HT-29 (cell line): Measurements from ENCODE around the gene RPS6KA3. TPM values are rescaled to one million over a fixed set of nuclear protein-coding genes. Genes with fewer than 3 reads are reported as not detected.
"Not testable (repeated sequence)": the region's sequence is repeated elsewhere in the genome, so short reads cannot be mapped to it uniquely, and the experiment has no call there.

Experiments used
- DNase-seq: peaks from one replicate; pipeline ENCODE4 v3.0.0-alpha.2; 2015; ENCODE audit warnings: low spot score
- total RNA-seq: library from RNA; depleted of rRNA; stranded (reverse); fragments of >200 nt; shearing (Covaris generic); gene quantifications from 2 replicates; pipeline ENCODE4 v1.2.3, GENCODE V29; 2014

The RPS6KA3 gene
- total RNA-seq, 1 experiment from 2014 or later: 16.0 TPM

DNA sequence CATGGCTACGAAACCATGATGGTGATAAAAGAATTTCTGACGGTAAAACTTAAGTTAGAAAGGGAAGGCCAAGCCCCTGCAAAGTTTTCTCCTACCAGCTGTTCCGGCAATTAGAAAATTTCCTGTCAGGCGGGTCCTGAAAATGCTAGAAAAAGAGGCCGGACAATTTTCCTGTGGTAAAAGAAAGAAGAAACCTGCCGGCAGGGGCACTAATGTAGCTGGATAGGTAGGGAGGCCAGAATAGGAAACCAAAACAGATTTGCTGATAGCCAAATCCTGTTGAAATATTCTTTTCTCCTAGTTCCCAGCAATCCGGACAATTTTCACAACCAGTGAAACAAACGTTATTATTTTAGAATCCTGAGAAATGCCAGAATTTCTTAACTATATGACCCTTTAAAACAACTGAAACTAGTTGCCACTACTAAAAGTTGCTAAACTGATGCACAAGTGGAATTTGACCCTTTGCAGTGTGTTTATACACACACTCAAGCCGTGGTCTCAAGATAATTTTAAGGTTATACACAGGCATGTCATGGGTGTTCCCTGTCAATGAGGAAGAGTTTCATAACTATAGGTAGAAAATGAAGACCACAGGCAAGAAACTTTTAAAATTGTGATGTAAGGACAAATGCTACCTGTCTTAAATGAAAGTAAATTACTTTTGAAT lies 47.7 kb downstream of the RPS6KA3 start:
- peak; percentile 46 for DNase-seq

DNA sequence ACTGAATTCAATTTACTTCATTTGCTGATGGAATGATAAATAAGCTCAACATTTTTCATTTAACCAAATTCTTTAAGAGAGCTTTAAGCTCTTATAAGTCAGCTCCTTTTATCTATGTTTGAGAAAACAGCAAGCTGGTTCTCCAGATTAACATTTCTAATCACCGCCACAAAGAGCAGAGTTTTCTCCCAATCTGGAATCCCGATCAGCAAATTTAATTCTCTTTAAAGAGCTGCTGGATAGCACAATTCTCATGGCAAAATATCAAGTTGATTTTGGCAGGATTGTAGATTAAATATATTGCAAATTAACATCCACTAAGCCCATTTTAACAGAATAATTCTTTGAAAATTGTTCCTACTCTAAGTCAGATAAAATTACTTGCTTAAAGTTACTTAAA lies 48.8 kb downstream of the RPS6KA3 start:
- peak; percentile 5 for DNase-seq

DNA sequence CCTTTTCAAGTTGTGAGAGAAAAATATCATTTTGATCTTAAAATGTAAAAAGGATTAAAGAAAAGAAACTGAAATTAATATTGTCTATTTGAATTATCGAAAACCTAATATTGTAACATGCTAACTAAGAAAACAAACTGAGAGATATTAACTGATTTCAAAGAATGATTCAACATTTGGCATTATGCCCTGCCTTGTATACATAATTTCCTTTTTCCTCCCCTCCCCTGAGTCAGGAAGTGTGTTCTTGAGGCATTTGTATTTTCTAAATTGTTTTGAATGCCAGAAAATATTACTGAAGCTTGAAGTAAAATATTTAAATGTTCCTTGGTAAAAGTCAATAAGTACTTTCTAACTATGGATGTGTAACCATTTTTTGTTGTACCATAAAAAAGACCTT lies 49.4 kb downstream of the RPS6KA3 start:
- peak; percentile 62 for DNase-seq

DNA sequence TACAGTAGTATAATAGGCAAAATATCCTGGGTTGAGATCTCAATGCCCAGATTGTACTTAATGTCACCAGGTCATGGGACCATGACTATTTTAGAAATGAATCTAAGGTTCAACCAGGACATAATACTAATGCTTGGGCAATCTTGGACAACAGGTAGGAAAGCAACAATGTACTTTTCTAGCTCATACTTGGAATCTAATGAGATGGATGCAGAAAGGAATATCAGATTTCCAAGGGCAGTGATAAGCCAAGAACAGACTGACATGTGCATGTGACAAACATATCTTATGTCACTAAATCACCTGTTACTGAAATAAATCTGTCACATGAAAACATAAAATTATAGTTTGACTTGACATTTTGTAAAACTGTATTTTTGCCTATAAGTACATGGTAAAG lies 51.1 kb downstream of the RPS6KA3 start:
- no peak for DNase-seq

DNA sequence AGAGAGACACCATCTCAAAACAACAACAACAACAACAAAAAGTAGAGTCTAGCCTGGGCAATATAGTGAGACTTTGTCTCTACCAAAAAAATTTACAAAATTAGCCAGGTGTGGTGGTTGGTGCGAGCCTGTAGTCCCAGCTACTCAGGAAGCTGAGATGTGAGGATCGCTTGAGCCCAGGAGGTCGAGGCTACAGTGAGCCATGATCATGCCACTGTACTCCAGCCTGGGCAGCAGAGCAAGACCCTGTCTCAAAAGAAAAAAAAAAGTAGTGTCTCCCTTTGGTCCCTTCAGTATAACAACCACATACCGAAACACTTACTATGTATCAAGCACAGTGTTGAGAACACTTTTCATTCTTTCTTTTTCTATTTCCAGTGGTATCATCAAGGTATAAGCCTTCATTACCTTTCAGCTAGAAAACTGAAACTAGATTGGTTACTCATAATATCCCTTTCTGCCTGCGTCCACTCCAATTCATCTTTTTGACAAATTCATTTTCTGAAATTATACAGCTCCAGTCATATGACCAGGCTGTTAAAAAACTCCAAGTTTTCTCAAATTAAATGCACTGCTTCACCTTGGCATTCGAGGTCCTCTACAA lies 54.1 kb downstream of the RPS6KA3 start:
- DNase-seq: no peak

DNA sequence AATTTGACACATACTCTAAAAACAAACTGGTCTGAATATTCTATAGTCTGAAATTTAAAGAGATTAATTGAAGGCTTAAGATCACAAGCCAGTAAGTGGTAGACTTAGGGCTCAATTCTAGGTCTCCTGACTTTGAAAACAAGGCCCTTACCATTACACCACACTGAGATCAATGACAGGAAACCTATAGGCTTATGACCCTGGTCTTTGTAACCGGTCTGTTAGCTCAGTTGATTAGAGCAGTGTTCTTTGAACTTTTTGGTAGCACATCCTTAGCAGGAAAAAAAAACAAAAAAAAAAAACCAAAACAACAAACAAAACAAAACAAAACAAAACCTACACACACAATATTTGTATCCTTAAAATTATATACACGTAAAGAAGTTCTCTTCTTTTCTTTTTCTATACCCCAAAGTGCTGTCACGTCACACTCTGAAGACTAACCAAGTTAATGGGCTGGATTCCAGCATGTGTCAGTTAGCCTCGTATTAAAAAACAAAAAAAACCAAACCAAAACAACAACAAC lies 55.4 kb downstream of the RPS6KA3 start:
- DNase-seq: no peak

DNA sequence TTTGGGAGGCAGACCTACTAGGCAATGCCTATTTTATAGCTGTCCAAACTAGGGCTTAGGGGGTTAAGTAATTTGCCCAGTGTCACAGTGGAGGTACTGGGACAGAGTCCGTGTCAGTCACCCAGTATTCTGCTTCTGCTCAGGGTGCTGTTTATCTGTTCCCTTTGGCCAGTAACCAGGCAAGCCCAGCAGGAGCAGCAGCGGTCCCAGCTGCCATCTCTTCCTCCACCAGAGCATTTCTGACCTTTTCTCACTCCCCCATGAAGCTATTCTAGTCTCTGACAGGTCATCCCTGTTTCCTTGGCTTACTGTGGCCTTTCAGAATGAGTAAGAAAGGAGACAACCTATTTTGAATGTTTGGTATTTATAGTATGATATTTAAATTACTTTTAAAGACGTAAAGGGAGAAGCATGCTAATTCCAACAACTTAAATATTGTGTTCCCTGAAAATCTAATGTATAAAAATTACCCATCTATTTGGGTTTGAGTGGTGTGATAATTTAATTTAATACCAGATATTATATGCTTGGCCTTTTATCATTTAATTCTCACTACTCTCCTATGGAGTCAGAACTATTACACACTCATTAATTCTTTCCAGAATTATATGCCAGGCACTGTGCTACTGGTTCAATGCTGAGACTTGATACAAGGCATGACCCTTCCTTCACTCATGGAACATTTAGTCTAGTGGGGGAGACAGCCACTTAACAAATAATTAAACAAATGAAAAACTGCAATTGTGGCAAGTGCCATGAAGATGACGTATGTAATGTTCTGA lies 60.6 kb downstream of the RPS6KA3 start:
- no peak for DNase-seq

DNA sequence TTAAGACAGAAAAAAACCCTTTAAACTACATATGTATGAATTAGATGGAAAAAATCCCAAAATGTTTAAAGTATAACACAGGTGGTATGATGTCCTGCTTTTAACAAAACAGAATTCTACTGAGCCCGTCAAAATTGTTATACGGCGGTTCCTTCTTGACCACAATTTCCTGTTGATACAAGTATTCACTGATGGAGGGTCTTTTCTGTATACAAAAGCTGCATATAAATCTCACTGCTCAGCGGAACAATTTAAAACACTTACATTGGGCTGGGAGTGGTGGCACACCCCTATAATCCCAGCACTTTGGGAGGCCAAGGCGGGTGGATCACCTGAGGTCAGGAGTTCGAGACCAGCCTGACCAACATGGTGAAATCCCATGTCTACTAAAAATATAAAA lies 62.4 kb downstream of the RPS6KA3 start:
- no peak for DNase-seq

DNA sequence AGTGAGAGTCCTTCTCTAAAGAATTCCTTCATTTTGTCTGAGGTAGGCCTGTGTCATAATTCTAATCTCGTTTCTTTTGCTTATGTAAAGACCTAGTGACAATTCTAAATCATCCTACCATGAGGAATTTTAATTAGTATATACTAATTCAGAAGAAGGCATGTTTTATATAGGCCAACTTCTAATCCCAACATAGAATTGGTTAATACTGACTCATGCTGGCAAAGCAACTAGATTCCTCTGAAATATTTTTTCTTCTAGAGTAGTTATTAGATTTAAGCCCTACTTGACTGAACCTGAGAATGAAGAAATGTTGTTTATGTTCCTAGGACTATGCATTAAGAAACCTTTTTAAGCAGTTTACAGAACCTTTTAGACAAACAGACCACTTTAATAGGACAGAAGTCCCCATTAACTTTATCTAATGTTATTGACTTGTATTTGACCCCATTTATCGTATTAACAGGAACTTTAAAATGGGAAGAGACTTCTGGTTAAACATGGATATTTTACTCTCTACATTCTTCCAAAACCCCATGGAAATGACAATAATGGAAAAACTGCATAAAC lies 69.0 kb downstream of the RPS6KA3 start:
- no peak for DNase-seq

DNA sequence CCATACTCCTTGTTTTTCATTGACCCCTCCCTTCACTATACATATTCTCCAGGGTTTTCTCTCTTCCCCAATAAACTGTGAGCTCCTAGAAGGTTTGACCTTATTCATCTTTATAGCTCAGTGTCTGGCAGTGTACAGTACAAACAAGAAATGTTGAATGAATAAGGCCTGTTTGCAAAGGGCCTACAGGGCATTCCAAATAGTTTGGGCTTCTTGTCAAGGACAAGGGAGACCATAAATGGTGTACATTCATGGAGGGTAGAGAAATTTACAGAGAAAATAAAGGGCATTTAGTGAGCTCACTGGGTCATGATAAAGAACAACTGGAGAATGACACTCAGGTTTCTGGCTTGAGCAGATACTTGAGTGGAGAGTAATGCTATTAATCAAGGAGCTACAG lies 77.5 kb downstream of the RPS6KA3 start:
- no peak for DNase-seq

DNA sequence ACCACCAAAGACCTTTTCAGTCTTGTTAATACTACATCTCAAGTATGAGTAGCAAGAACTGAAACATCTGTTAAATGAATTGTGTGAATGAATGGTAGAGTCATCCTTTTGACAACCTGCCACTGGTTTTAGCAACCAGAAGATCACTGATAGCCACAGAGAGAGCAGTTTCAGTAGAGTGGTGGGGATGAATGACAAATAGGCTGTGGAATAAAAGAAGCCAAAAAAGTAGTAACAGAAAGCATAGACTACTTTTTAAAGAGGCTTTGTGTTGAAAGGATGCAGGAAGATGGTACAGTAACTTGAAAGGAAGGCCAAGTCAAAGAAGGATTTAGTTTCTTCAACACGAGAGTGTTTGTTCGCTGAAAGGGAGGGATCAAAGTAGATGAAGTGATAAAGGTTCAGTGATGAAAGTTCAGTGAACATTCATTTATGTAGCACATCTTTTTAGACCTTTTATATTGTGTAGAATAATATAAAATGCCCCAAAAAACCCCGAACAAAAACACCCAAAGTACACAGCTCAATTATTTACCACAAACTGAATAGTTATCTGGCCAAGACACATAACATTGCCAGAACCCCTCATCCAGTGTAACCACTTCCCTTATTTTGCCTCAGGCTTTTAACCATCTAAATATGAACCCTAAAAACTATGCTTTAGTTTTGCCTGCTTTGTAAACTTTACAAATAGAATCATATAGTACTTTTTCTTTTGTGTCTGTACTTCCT lies 84.9 kb downstream of the RPS6KA3 start:
- no peak for DNase-seq

DNA sequence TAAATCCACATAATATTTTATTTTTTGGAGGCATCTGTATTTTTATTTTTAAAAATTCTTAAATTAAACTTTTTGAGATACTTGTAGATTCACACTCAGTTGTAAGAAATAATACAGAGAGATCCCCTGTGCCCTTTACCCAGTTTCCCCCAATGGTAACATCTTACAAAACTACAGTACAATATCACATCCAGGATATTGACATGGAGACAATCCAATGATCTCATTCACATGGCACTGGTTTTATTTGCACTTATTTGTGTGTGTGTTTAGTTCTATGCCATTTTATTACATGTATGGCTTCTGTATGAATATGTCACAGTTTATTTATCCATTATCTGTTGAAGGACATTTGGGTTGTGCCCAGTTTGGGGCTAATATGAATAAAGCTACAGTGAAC lies 89.6 kb downstream of the RPS6KA3 start:
- no peak for DNase-seq

DNA sequence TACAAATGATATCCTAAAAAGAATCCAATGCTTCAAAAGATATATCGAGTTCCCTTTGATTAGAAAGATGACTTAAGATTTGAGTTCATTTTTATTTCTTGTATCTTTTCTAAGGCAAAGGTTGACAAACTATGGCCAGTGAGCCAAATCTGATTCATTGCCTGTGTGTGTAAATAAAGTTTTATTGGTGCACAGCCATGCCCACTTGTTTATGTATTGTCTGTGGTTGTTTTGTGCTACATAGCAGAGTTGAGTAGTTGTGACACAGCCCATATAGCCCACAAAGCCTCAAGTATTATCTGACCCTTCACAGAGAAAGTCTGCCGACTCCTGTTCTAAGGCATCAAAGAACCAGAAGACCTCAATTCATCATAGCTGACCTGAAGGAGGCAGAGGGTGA lies 92.9 kb downstream of the RPS6KA3 start:
- DNase-seq: no peak

DNA sequence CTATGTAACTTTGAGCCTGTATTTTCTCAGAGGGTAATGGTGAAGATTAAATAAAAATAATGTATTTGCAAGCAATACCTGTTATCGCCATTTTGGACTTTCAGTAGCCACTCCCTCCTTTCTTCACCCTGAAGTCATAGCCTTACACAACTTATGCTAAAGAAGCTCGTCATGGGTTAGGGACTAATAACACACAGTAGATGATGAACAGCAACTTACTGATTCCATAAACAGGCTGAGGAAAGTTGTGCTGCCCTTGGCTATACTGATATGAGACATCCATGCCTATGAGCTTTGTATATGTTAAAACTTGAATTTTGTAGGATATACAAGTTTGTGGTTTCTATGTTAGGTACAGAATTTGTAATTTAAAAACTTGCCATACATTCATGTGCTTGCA lies 93.4 kb downstream of the RPS6KA3 start:
- no peak for DNase-seq

DNA sequence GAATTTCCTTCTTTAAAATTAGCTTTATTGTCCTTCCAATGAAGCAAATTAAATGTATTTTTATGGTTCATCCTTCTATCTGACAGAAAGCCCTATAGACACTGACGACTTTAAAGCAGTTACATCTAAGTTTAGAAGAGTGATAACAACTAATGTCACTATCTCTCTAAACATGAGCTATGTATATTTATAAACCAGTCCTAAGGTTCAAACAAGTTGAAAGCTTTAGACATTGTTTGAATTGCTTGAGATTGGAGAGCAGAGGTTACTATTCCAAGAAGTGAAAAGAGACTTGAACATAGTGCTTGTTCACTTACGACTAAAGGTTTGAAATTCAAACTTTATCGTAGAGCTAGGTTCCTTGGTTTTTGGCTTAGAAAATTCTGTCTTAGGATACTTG lies 94.8 kb downstream of the RPS6KA3 start:
- no peak for DNase-seq

DNA sequence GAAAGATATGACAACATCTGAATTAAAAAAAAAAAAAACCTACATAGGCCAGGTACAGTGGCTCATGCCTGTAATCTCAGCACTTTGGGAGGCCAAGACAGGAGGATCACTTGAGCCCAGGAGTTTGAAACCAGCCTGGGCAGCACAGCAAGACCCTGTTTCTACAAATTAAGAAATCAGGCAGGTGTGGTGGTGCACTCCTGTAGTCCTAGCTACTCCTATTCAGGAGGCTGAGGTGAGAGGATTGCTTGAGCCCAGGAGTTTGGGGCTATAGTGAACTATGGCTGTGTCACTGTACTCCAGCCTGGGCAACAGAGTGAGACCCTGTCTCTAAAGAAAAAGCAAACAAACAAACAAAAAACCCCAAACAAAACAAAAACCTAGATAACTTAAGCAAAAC lies 104.2 kb downstream of the RPS6KA3 start:
- DNase-seq: not testable (repeated sequence)

DNA sequence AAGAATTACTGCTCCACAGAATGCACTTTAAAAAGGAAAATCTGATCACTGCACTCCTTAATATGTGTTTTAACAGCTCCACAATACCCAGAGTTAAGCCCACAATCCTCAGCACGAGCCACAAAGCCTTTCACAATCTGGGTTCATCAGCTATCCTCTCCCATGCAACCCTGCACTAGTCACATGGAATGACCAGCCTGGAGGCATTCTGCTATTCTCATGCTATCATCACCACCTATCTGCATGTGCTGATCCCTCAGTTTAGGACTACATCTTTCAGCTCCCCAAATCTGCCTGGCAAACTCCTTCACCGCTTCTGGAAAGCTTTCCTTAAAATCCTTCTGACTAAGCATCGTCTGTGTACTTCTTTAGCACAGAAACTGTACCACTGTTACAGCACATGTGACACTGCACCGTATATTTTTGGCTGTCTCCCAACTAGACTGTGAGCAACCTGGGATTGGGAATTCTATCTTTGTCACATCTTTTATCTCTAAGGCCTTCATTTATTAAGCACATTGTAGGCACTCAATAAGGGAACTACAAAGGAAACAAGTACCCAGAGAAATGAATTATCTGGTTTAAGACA lies 106.8 kb downstream of the RPS6KA3 start:
- no peak for DNase-seq

DNA sequence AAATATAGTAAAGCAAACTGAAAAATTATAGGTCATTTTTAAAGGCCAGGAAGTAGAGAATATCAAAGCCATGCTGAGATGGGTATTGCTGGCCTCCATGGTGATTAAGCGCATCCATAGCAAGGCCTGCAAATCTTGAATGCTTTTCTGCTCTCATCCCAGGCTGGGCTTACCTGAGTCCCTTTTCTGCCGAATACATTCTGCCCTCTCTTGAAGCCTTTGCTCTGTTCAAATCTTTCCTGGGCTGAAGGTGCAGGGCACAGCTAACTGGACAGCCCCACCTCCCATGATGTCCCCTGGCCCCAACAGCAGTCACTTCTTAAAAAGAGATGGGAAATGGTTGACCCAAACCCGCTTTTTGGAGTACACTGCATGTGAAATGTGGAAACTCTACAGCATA lies 115.0 kb downstream of the RPS6KA3 start:
- DNase-seq: no peak

DNA sequence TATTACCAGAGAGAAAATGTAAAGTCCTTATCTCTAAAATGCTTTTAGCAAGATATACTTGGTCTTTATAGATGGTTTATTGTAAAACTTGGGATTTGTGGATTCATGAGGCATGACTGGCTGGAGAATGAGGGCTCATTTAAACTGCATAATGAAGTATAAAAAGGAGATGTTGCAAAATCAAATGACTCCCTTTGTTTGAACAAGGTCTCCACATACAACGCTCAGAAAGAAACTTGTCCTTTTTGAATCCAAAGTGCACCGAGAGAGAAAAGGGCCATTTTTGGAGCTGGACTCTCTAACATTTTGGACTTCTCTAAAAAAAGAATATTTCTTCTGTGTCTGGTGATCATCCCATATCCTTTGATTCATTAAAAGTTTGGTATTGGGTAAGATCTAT lies 117.4 kb downstream of the RPS6KA3 start:
- no peak for DNase-seq

DNA sequence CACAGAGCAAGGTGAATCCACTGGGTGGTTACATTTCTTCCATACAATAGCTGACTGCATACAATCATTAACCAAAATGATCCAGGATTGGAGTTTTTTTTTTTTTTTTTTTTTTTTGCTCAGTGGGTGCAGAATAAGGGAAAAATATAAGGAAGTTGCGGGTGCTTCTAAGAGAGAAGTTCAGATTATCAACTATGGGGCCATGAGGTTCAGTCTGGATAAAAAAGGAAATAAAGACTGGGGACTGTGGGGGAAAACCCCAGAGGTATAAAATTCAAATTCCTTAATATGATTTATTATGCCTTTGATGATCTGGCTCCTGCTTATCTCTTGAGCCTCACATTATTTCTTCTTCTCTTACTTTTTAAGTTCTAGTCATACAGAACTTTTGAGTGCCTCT lies 119.1 kb downstream of the RPS6KA3 start:
- no peak for DNase-seq

DNA sequence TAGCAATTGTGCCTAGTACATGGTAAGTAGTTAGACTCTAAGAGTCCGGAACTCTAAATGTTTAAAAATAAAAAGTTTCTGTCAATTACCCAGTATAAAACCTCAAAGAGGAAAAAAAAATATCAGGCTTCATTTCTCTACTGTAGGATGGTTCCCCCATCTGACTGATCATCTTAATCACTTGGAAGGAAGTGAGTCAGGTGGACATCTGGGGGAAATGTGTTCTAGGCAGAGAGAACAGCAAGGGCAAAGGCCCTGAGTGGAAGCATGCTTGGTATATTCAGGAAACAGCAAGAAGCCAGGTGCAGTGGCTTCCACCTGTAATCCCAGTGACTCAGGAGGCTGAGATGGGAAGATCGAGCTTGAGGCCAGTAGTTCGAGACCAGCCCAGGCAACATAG lies 122.2 kb downstream of the RPS6KA3 start:
- DNase-seq: no peak
